ENCODE measurements around the gene ENPP7. TPM values are rescaled to one million over a fixed set of nuclear protein-coding genes. Genes with fewer than 3 reads are reported as not detected.

Gene ENPP7
- total RNA-seq, 1 donor from 2014 or later, result not detected

DNA sequence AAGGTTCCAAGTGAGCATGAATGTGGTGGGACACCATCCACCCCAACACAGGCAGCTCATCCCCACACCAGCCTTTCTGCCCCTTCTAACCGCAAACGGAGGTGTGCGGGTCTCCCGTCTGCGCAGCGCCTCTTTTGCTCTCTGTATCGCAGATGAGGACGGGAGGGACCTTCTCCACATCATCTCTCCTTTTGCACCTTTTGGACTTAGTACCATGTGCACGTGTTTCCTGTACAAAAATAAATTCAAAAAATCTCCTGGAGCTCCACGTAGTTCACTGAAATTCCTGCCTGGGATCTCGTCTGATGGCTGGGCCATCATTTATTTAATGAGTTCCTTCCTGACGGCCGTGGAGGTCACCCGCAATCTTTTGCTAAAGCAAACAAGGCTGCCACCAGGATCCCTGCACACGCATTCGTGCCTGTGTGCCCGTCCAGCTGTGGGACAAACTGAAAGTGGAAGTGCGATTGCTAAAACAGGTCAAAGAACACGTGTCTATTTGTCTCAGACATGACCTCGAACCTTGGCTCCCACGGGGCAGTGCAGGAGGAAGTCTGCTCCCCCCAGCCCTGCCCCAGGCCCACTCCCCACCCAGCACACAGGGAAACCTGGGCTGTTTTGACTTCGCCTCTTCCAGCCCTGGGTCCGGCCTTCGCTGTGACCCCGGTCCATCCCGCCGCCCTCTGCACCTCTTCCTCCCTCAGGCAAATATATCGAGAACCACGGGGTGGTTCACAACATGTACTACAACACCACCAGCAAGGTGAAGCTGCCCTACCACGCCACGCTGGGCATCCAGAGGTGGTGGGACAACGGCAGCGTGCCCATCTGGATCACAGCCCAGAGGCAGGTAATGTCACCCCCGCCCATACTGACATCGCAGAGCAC lies 2.3 kb downstream of the ENPP7 start:
- Histone ChIP-seq H3K27me3 (ENCODE audit: control insufficient read depth, insufficient read depth, low read length) (no peaks in the 10 kb centered on the region), H3K36me3 (ENCODE audit: control insufficient read depth, insufficient read depth, low read length) (no peaks in the 10 kb centered on the region), H3K4me3 (ENCODE audit: low read depth, low read length) (no peak overlapping the region)
- TF ChIP-seq, protein P1, sequence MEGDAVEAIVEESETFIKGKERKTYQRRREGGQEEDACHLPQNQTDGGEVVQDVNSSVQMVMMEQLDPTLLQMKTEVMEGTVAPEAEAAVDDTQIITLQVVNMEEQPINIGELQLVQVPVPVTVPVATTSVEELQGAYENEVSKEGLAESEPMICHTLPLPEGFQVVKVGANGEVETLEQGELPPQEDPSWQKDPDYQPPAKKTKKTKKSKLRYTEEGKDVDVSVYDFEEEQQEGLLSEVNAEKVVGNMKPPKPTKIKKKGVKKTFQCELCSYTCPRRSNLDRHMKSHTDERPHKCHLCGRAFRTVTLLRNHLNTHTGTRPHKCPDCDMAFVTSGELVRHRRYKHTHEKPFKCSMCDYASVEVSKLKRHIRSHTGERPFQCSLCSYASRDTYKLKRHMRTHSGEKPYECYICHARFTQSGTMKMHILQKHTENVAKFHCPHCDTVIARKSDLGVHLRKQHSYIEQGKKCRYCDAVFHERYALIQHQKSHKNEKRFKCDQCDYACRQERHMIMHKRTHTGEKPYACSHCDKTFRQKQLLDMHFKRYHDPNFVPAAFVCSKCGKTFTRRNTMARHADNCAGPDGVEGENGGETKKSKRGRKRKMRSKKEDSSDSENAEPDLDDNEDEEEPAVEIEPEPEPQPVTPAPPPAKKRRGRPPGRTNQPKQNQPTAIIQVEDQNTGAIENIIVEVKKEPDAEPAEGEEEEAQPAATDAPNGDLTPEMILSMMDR (IDR thresholded peaks at IDR 0.05; ENCODE audit: insufficient read depth, low read length, severe bottlenecking), result no peak
- DNase-seq (ENCODE audit: low read depth), result no peak
- FAIRE-seq, result no peak

DNA sequence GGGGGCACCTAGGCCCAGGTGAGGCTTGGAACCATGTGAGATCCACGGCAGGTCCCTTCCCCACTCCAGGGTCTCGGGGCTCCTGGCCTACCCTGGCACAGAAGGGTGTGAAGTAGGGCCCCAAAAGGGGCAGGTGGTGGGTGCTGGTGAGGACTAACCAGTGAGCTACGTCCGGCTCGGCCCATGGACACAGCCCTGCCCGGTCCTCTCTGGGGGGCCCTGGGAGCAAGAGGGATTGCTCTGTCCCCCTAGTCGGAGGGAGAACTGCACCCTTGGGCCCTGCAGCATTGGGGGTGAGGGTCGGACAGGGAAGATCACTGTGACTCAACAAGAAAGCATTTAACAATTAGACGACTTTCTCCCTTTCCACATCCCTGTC lies 2.9 kb downstream of the ENPP7 start:
- Histone ChIP-seq H3K36me3 (ENCODE audit: control insufficient read depth, insufficient read depth, low read length) (no peaks in the 10 kb centered on the region), H3K4me3 (ENCODE audit: low read depth, low read length) (no peak overlapping the region), H3K27me3 (ENCODE audit: control insufficient read depth, insufficient read depth, low read length) (no peaks in the 10 kb centered on the region)
- DNase-seq (ENCODE audit: low read depth), result no peak
- FAIRE-seq, result no peak
- TF ChIP-seq, protein P1 (IDR thresholded peaks at IDR 0.05; ENCODE audit: insufficient read depth, low read length, severe bottlenecking), result no peak

DNA sequence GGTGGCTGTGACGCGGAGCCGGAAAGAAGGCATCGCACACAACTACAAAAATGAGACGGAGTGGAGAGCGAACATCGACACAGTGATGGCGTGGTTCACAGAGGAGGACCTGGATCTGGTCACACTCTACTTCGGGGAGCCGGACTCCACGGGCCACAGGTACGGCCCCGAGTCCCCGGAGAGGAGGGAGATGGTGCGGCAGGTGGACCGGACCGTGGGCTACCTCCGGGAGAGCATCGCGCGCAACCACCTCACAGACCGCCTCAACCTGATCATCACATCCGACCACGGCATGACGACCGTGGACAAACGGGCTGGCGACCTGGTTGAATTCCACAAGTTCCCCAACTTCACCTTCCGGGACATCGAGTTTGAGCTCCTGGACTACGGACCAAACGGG lies 4.4 kb downstream of the ENPP7 start:
- Histone ChIP-seq H3K36me3 (ENCODE audit: control insufficient read depth, insufficient read depth, low read length) (no peaks in the 10 kb centered on the region), H3K27me3 (ENCODE audit: control insufficient read depth, insufficient read depth, low read length) (peaks cover 9% of the 10 kb centered on the region), H3K4me3 (ENCODE audit: low read depth, low read length) (no peak overlapping the region)
- DNase-seq (ENCODE audit: low read depth), result no peak
- TF ChIP-seq, protein P1 (IDR thresholded peaks at IDR 0.05; ENCODE audit: insufficient read depth, low read length, severe bottlenecking), result no peak
- FAIRE-seq, result no peak

DNA sequence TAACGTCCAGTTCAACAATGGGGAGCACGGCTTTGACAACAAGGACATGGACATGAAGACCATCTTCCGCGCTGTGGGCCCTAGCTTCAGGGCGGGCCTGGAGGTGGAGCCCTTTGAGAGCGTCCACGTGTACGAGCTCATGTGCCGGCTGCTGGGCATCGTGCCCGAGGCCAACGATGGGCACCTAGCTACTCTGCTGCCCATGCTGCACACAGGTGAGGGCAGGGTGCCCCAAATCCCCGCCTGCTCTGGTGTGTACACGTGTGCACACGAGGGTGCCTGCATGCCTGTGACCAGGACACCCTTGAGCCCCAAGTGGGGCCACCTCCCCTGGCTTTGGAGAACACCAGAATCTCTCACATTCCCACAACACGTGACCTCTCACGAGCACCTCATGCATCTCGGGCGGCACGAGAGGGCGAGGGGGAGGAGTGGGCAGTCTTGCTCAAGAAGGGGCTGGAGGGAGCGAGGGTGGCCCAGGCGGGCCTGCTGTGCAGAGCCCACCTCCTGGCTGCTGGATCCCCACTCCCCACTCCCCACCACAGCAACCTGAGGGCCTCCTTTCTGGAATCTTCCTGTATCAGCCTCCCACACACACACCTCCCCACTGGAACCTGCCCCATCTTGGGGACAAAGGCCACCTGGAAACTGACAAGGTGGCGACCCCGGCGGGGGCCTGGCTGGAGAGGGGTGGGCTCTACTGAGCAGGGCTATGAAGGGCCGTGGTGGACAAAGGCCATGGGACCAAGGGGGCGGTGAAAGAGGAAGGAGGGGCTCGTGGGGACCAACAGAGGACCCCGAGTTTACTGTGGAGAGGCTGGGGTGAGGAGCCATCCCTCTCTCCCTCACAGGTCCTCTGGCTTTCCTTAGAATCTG lies 6.5 kb downstream of the ENPP7 start:
- FAIRE-seq, result peak; percentile 50
- no peak for DNase-seq (ENCODE audit: low read depth)
- Histone ChIP-seq H3K27me3 (ENCODE audit: control insufficient read depth, insufficient read depth, low read length) (peaks cover 19% of the 10 kb centered on the region), H3K4me3 (ENCODE audit: low read depth, low read length) (no peak overlapping the region), H3K36me3 (ENCODE audit: control insufficient read depth, insufficient read depth, low read length) (no peaks in the 10 kb centered on the region)
- TF ChIP-seq, protein P1 (IDR thresholded peaks at IDR 0.05; ENCODE audit: insufficient read depth, low read length, severe bottlenecking), result no peak

DNA sequence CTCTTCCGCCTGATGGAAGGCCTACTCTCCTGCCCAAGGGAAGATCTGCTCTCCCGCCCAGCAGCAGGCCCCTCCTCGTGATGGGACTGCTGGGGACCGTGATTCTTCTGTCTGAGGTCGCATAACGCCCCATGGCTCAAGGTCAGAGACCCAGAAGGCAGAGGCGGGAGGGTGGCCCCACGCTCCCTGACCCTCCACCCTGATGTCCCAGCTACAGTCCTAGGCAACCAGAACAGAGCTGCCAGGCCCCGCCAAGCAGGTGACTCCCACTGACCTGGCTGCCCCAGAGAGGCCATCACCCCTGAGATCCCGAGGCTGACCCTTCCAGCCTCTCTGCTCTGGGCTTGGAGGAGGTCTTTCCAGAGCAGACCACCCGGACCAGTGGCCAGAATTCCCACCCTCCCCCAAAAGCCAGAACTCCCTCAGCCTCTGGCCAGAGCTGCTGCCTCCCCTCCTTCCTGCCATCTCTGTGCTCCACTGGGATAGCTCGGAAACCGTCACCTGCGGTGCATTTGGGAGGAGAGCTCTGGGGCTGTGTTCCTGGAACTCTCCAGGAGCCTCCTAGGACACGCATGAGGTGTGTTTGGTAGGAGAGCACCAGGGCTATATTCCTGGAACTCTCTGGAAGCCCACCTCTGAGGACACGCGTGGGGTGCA lies 7.3 kb downstream of the ENPP7 start:
- Histone ChIP-seq H3K4me3 (ENCODE audit: low read depth, low read length) (no peak overlapping the region), H3K27me3 (ENCODE audit: control insufficient read depth, insufficient read depth, low read length) (peaks cover 24% of the 10 kb centered on the region), H3K36me3 (ENCODE audit: control insufficient read depth, insufficient read depth, low read length) (no peaks in the 10 kb centered on the region)
- no peak for DNase-seq (ENCODE audit: low read depth)
- no peak for FAIRE-seq
- TF ChIP-seq, protein P1 (IDR thresholded peaks at IDR 0.05; ENCODE audit: insufficient read depth, low read length, severe bottlenecking), result no peak

Measured in bronchial epithelial cell (primary cell).